HUDEP-2 (cell line): ENCODE data around the gene SLC22A5.
"Not testable (repeated sequence)": the region's sequence is repeated elsewhere in the genome, so short reads cannot be mapped to it uniquely, and the experiment has no call there.

ENCODE experiments used
- DNase-seq, 76 experiments: peaks; one replicate each; lab custom pipeline; 2025; ENCODE audit not compliant: unreplicated experiment in 76 of 76; lab: John Stamatoyannopoulos, UW

SLC22A5 gene

GRCh38 chr5:132425009-132425937 is 55.8 kb downstream of the SLC22A5 start:
- peak in 10 of 76 experiments; percentile 9 to 40 (median 15) for DNase-seq

DNA sequence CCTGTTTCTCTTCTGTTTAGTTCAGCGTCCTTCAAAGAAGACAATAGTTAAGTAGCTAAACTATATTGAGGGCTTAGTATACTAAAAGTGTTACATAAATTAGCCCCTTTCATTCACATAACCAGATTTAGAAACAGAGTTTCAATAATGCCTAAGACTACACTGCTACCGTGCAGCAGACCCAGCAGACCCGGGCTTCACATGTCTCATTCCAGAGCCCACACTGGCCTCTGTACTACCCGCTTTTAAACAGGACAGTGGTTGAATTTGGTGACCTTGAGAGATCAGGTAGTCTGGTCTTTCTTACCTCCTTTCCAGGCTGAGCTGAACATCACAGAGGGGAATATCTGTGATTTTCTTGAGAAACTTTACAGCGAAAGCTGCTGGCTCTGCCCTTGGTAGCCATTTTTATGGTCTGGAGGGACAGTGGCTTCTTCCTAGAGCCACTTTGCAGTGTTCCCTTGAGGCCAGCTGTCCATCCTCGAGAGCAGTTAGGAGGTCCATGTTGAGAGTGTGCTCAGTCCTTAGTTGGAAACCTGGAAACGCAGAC is 56.5 kb downstream of the SLC22A5 start:
- DNase-seq: no peak

DNA sequence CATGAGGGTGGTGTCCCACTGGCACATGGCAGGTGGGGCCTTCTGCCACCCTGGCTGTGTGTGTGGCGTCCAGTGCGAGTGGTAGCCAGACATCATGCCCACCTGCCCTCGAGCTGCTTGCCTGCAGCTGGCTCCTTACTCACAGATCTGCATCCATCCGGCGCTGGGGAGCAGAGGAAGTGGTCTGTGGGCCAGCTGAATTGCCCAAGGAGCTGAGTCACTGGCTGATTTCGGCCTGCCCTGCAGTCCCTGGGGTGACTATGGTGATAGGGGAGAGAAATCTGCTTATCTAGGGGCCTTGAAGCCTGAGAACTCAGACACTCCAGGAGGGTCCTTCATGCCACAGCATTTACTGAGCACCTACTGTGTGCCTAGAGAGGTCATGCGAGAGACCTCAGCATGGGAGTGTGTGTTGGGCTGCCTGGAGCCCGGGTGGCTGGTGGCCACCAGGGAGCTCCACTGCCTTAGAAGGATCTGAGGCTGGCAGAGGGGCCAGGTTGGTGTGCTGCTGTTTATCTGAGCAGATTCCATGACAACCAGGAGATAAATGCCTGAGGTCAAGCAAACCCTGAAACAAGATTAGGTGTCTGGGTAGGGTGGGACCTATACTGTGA is 57.1 kb downstream of the SLC22A5 start:
- peak in 68 of 76 experiments; percentile 10 to 82 (median 50) for DNase-seq

GRCh38 chr5:132427281-132428146 is 58.0 kb downstream of the SLC22A5 start:
- DNase-seq: no peak

DNA sequence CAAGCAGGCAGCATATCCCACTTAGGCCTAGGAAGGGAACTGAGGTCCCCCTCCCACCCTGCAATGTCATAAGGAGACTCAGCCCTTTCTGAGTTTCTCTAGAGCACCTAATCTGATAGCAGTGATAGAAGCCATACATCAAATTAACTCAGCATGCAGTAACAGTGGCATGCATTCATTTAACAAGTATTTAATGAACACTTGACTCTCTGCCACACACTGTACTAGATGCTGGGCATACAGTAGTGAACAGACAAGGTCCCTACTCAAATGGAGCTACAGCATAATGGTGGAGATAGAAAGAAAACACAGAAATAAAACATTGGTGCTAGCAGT is 58.6 kb downstream of the SLC22A5 start:
- DNase-seq: no peak

GRCh38 chr5:132428484-132429462 is 59.3 kb downstream of the SLC22A5 start:
- no peak for DNase-seq

DNA sequence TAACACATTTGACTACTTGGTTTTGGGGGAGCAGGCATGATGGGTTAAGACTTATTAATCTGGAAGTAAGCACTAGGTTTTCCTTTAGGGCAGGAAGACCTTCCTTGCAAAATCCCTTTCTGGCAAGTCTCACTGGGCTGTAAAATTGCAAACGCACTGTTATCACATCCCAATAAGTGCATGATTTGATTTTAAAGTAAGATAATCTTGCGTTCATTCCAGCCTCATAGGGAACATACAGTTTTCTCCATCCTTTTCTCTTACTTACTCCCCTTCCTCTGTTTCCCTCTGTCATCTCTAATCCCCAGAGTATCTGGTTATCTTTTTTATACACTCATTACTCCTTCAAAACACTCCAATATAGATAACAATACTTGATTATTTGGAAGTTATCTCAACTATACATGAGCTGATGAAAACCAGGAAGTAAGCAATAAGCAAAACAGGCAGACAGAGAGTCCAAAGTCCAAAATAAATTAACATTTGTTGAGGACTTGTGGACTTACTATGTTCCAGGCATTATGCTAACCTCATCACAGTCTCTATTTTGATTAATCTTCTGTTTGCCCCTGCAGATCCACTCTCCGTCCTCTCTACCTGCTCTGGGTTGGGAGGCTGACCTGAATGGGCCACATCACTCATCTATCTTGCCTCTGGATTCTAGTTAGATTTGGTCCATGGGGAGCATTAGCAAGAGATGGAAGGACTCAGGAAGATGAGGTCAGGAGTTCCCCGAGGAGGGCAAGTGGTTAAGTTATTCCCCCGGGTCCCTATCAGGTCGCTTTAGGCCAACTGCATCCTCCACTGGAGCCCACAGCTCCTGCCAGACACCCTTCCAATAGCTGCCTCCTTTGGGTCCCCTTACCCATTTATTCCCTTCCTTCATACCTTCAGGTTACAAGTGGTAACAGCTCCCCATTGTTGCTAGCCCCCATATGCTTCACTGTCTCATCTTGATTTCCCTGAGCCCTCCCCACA is 60.2 kb downstream of the SLC22A5 start:
- no peak for DNase-seq

DNA sequence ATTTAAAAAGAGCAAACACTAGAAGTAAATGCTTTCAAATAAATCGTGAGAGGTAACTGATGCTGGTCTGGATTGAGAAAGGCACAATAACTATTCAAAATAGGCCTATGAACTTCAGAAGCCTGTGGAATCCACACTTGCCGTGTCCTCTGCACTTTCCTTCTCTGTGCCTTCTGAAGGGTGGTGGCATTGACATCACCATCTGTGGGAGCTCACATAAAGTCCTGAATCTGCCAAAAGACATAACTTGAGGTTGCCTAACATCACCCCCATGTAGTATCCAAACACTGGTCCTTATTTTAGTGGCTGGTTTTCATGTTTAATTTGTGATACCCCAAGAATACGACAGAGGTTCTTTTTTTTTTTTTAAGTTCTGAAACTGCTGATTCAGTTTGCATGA is 61.2 kb downstream of the SLC22A5 start:
- no peak for DNase-seq

GRCh38 chr5:132431632-132432031 is 62.1 kb downstream of the SLC22A5 start:
- no peak for DNase-seq

- no peak for DNase-seq
These were observed 63.6 kb downstream of the SLC22A5 start for GRCh38 chr5:132433141-132433540.

GRCh38 chr5:132434416-132435286 is 65.1 kb downstream of the SLC22A5 start:
- no peak for DNase-seq

DNA sequence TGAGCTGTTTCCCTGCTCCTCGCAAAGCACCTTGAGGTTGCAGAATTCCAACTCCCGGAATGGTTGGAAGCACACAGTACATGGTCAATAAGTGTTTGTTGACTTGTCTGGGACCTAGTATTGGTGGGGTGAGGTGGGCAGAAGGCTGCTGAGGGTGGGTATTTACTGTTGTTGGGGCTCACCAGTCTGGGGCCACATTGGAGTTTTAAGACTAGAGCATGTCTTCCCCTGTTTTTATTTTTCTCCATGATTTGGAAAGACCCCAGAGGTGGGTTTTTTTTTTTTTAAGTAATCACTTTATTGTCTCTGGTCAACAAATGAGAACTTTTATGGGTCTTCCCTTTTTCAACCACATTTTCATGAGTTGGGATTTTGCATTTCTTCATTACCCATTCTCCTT is 65.9 kb downstream of the SLC22A5 start:
- no peak for DNase-seq

- DNase-seq: no peak
These were observed 66.4 kb downstream of the SLC22A5 start for GRCh38 chr5:132435886-132436285.

GRCh38 chr5:132436936-132437335 is 67.4 kb downstream of the SLC22A5 start:
- DNase-seq: no peak

DNA sequence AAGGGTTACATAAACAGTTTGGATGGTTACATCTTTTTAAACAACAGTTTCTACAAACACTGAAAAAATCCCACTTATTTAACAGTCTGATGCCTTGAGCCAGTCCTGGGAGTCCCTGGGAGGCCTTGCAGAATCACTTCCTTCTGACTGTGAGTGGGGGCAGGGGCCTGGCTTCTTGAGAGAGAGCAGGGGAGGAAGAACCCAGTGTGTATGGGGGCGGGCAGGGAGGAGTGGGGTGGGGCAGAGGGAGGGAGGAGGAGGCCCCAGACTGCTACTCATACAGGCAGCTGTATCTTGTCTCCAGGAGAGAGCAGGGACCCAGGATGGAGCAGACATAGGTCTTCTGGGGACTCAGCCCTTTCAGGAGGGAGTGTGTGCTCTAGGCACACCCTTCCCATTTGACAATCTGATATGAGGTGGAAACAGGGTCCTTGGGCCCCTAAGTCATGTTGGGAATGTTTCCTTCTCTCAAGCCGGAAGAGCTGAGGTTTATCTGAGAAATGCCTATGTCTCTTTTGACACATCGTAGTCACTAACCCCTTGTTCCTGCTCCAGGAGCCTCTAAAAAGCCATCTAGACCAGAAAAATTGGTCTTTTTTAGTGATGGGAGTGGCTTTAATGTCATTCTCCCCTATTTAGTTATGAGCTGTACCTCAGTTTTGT is 68.2 kb downstream of the SLC22A5 start:
- peak in 50 of 76 experiments; percentile 13 to 78 (median 55) for DNase-seq

GRCh38 chr5:132438267-132438645 is 68.7 kb downstream of the SLC22A5 start:
- DNase-seq: not testable (repeated sequence)

- no peak for DNase-seq
These were observed 69.4 kb downstream of the SLC22A5 start for GRCh38 chr5:132438917-132439316.
